A549 treated with AZD2906 at 1 μM for 4 hours (cell line): ENCODE measurements around the gene ZFYVE27. TPM values are rescaled to one million over a fixed set of nuclear protein-coding genes. Genes with fewer than 3 reads are reported as not detected.

ENCODE experiments used
- total RNA-seq: library from RNA; stranded (reverse); fragments of 200-300 nt; extraction: Qiagen RNA extraction; gene quantifications from 5 replicates; pipeline ENCODE4 v1.2.3, GENCODE V29; 2022

ZFYVE27 gene, protein sequence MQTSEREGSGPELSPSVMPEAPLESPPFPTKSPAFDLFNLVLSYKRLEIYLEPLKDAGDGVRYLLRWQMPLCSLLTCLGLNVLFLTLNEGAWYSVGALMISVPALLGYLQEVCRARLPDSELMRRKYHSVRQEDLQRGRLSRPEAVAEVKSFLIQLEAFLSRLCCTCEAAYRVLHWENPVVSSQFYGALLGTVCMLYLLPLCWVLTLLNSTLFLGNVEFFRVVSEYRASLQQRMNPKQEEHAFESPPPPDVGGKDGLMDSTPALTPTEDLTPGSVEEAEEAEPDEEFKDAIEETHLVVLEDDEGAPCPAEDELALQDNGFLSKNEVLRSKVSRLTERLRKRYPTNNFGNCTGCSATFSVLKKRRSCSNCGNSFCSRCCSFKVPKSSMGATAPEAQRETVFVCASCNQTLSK
- total RNA-seq = 18.6 to 23.2 TPM (median 22.0 TPM) in 5 replicates

GRCh38 chr10:97736902-97737769 lies at the start of gene ZFYVE27:
Gene ZFYVE27, plus strand, starts transcription at chr10:97737128. Its CDS starts 1,350 bp downstream, at chr10:97738478.

GRCh38 chr10:97713339-97713825 lies 23.5 kb upstream of the ZFYVE27 start, which contains the start of gene MARVELD1:
Gene MARVELD1, plus strand, starts transcription at chr10:97713730. Its CDS starts 147 bp downstream, at chr10:97713877.

DNA sequence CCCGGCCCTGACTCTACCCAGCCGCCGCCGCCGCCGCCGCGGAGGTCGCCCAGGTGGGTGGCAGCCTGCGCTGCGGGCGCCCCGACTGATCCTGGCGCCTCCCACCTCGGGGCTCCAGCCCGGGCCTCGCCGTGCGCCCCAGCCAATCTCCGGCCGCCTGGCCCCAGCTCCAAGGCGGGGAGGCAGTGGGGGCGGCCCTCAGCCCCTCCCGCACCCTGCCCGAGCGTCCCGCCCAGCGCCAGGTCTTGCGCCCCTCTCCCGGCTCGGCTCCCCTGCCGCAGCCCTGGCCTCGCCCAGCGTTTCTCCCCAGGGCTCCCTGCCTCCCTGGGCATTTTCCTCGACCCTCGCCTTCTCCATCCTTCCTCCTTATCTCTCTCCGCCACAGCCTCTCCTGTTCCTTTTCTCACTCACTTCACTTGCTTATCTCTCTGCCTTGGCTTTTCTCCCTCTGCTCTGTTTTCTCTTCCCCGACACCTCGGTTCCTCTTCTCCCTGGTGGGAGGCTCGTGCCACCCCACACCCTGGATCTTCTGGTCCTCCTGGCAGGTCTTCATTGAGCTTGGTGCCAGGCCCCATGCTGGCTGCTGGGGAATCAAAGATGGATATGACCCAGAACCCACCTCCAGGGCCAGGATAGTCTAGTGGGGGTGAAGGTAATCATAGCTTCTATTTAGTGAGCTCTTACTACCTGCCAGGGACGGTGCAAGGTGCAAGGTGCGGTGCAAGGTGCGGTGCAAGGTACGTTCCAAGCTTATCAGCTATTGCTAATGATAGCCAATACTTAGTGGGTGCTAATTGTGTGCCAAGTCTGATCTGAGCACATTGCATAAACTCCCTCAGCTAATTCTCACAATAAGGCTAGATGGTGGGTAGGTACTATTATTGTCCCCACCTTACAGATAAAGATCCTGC lies 35.2 kb downstream of the ZFYVE27 start, which contains the start of gene SFRP5:
TSS of gene SFRP5 (minus strand) at position 87 of the 911 bp plus-strand sequence. CDS start 166 bp downstream, outside the sequence.

Other genes with a start within 250 kb of the ZFYVE27 start
- 43.0 to 50.3 TPM (median 47.0 TPM) in 5 replicates for gene MMS19, start 238.7 kb upstream of the ZFYVE27 start, total RNA-seq
- 16.7 to 22.3 TPM (median 21.1 TPM) in 5 replicates for gene UBTD1, start 238.2 kb upstream of the ZFYVE27 start, total RNA-seq
- 5.1 to 8.8 TPM (median 7.1 TPM) in 5 replicates for gene ANKRD2, start 164.3 kb upstream of the ZFYVE27 start, total RNA-seq
- 2.7 to 3.4 TPM (median 2.9 TPM) in 5 replicates for gene HOGA1, start 152.7 kb upstream of the ZFYVE27 start, total RNA-seq
- gene C10orf62, start 147.4 kb upstream of the ZFYVE27 start, total RNA-seq = 0.08 to 0.17 TPM (median 0.09 TPM) in 5 replicates
- 6.6 to 8.0 TPM (median 7.5 TPM) in 5 replicates for gene MORN4, start 103.6 kb upstream of the ZFYVE27 start, total RNA-seq
- gene PI4K2A, start 96.5 kb upstream of the ZFYVE27 start, total RNA-seq = 20.7 to 24.1 TPM (median 22.4 TPM) in 5 replicates
- gene AVPI1, start 49.9 kb upstream of the ZFYVE27 start, total RNA-seq = 80.8 to 129 TPM (median 112 TPM) in 5 replicates
- gene MARVELD1, start 23.4 kb upstream of the ZFYVE27 start, total RNA-seq = 43.7 to 55.5 TPM (median 52.2 TPM) in 5 replicates
- 2.5 to 3.7 TPM (median 3.2 TPM) in 5 replicates for gene SFRP5, start 34.9 kb downstream of the ZFYVE27 start, total RNA-seq
- 3.4 to 4.0 TPM (median 3.8 TPM) in 5 replicates for gene GOLGA7B, start 112.7 kb downstream of the ZFYVE27 start, total RNA-seq